Stimulated activated CD8-positive, alpha-beta memory T cell treated with anti-CD3 and anti-CD28 coated beads, Interleukin-12 subunit alpha, Interleukin-12 subunit beta, amount 100 ng/mL, for 4 hours (primary cell): ENCODE measurements around the gene TENM4.

Source experiments
- DNase-seq: peaks from one replicate; pipeline ENCODE4 v3.0.0-alpha.2; 2020; ENCODE audit warnings: low read depth

Gene TENM4

DNA sequence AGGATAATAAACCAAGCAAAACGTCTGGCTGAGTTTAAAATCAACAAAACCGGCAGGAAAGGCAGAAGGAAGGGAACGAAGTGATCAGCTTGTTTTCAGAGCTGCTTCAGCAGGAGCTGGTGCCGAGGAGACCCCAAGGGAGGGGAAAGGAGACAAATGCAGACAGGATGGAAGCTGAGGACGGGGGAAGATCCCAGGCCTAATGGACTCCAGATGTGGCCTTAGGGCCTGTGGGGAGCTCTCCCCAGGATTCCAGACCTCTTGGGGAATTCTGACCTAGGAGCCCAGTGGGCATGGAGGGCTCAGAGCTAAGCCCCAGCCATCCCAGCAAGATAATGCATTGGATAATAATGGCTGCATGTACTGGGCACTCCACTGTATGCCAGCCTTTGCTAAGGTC is 654.7 kb downstream of the TENM4 start:
- no peak for DNase-seq

GRCh38 chr11:78784321-78785061 is 656.3 kb downstream of the TENM4 start:
- no peak for DNase-seq

DNA sequence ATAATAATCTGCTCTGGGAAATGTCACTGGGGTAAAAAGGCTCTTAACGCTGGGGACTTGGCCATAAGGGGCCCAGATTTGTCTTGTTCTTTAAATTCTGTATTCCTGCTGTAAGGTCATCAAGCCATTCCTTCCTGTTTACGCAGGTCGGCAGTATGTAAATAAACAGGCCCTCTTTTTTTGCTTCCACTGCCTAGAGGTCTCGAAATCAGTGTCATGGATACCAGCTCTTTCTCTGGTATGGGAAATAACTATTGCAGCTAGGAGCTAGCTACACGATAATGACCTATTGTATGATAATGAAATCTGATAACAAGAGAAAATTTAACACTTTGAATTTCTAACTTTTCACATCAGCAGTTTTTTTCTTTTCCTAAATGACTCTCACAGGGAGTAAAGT is 657.0 kb downstream of the TENM4 start:
- no peak for DNase-seq

GRCh38 chr11:78783301-78783700 is 657.5 kb downstream of the TENM4 start:
- no peak for DNase-seq

DNA sequence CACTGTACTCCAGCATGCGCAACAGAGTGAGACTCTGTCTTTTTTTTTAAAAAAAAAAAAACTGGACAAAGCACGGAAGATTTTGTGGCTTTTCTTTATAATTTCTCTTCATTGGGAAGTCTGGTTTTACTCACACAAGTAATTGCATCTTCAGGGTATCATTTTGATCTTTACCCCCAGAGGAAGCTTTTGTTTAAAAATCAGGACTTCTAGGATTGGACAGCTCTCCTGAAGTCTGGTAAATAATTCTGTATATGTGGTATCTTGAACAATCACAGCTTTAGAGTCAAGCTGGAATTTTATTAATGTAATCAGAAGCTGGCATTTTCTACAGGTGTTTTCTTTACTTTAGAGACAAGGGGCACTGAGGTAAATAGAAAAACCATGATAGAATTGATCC is 658.1 kb downstream of the TENM4 start:
- no peak for DNase-seq

DNA sequence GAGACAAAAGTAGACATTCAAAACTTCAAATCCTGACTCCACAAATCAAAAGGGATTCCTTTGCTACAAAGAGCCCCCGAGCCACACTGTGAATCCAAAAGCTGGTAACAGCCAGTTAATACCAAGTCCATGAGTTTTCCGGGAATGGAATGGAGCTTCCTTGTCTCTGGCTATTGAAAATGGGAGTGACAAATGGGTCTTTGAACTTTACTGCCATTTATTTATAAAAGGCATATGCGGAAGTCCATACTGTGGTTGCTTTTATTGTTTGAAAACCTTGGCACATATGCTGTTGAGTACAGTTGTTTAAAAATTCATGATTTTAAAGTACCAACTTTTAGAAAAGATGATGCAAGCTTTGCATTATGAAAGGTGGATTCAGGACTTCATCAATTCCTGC is 659.9 kb downstream of the TENM4 start:
- DNase-seq, result no peak

DNA sequence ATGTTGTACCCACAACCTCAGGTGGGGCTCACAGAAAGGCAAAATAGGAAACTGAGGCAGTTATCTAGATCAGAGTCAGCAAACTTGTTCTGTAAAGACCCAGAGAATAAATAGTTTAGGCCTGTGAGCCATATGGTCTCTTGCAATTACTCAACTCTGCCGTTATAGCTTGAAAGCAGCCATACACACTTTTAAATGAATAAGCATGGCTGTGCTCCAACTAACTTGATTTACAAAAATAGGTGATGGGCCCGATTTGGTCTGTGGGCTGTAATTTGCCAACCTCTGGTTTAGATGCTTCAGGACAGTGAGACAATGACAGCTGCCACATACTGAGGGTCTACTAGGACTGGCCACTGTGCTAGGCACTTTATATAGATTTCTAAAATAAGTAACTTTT is 667.3 kb downstream of the TENM4 start:
- no peak for DNase-seq

DNA sequence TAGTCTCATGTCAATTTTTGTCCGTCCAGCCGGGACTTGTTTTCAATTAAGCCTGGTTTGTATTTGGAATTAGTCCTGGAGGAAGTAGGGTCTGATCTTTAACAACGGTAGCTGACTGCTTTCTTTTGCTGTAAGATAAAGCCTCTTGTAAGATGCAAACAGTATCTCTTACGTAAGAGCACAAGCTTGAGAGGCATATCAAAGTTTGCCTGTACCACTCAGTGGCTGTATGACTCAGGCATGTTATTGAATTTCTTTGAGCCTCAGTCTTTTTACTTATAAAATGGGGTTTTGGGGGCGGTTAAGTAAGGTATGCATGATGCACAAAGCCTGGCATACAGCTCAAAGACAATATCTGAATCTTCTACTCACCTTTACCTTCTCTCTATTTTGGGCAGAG is 667.8 kb downstream of the TENM4 start:
- DNase-seq, result no peak

- no peak for DNase-seq
These were observed 668.6 kb downstream of the TENM4 start for GRCh38 chr11:78772186-78772585.

DNA sequence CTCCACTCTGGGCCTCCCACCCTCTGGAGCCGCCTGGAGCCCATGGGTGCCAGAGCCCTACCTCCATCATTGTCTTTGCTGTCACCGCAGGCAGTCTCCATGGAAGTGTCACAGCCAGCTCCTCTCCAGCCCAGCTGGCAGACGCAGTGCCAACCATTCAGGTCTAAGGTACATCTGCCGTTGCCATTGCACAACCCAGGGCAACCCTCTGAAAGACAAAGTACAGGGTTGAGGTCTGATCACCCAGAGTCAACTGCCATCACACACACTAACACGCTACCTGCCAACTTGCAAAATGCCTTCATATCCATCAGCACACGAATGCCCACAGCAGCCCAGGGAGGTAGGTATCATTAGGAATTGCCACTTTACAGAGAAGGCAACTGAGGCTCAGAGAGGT is 669.9 kb downstream of the TENM4 start:
- DNase-seq, result no peak

GRCh38 chr11:78768971-78769370 is 671.9 kb downstream of the TENM4 start:
- no peak for DNase-seq

DNA sequence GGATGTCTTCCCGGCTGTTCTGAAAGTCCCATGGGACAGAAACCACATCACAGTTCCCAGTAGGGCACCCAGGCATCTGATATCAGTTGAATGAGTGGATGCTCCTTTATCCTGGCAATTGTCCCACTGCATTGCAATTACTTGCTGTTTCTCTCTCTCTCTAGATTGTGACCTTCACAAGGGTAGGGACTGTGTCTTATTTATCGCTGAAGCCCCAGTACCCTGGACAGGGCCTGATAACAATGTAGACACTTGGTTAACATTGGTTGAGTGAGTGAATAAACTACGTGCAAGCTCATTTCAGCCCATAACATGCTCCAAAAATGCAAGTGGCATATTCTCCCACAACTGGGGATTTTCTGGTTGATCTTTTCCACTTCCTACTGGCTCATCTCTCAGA is 672.5 kb downstream of the TENM4 start:
- no peak for DNase-seq

GRCh38 chr11:78767027-78767932 is 673.5 kb downstream of the TENM4 start:
- no peak for DNase-seq

GRCh38 chr11:78764946-78765345 is 675.9 kb downstream of the TENM4 start:
- DNase-seq, result no peak

- DNase-seq, result no peak
These were observed 677.2 kb downstream of the TENM4 start for GRCh38 chr11:78763664-78764063.

- DNase-seq, result no peak
These were observed 678.7 kb downstream of the TENM4 start for GRCh38 chr11:78762105-78762504.

GRCh38 chr11:78759071-78759470 is 681.8 kb downstream of the TENM4 start:
- no peak for DNase-seq

DNA sequence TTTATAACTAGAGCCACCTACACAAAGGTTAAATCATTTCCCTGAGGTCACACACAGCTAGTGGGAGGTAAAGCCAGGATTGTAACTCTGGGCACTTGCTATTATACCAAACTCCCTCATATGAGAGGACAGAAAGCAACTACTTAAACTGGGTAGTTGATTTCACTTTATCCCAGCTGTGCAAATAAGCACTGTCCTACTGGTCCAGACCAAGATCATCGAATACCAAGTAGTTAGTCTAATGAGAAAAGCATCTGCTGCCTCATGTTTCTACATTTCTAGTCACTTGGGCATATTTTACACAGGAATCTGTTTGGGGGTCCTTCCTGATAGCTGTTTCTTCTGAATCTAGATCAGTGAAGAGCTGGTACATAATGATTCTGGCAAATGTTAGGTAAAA is 687.5 kb downstream of the TENM4 start:
- no peak for DNase-seq

GRCh38 chr11:78752494-78752893 is 688.3 kb downstream of the TENM4 start:
- DNase-seq, result no peak

- no peak for DNase-seq
These were observed 691.7 kb downstream of the TENM4 start for GRCh38 chr11:78748918-78749690.

DNA sequence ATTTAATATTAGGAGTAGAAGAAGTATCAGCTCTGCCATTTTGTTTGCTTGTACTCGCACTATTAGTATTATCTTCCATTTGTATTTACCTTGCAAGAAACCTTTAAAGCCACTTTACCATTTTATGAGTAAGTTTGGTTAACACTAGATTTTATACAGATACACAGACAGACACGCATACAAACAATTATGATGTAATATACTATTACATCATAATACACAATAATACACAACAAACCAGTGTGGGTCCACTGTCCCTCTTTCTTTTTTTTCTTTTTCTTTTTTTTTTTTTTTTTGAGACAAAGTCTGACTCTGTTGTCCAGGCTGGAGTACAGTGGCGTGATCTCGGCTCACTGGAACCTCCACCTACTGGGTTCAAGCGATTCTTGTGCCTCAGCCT is 695.9 kb downstream of the TENM4 start:
- no peak for DNase-seq

- DNase-seq, result no peak
These were observed 696.6 kb downstream of the TENM4 start for GRCh38 chr11:78744202-78744601.

DNA sequence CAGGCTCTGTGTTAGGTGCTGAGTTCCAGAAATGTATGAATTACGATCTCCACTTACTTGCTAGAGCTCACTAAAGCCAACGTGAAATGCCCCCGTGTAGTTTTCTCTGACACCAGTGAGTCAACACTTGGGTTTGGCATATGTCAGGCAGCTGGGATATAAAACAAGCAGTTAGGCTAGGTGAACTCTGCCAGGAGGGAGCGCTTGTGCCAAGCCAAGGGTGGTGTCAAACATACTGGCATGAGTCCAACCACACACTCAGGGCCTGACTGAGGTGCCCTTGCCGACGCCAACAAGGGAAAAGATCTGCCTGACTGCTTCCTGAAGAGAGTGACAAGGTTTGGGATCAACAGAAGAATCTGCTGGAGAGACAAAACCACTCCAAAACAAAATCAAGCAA is 698.4 kb downstream of the TENM4 start:
- no peak for DNase-seq
